HAP-1 (cell line): Measurements from ENCODE around the gene GIMAP6.
"Not testable (repeated sequence)": the region's sequence is repeated elsewhere in the genome, so short reads cannot be mapped to it uniquely, and the experiment has no call there.

Experiments
- DNase-seq, 2 experiments: peaks; one replicate each; pipeline ENCODE4 v3.0.0-alpha.2; 2016 to 2020; ENCODE audit warnings: low spot score in 2 of 2
- H3K27me3 ChIP-seq: fragments of 250-450 bp; sonication (Bioruptor Pico); 2 replicates; pipeline ENCODE4 v1.5.1; 2020; ENCODE audit warnings: low read depth, mild to moderate bottlenecking, moderate library complexity
- H3K36me3 ChIP-seq: fragments of 250-450 bp; sonication (Bioruptor Pico); replicated peaks from 2 replicates; pipeline ENCODE4 v1.5.1; 2020; ENCODE audit warnings: mild to moderate bottlenecking
- H3K4me1 ChIP-seq: fragments of 250-450 bp; sonication (Bioruptor Pico); 2 replicates; pipeline ENCODE4 v1.5.1; 2020; ENCODE audit warnings: mild to moderate bottlenecking
- H3K4me3 ChIP-seq: fragments of 250-450 bp; sonication (Bioruptor Pico); 2 replicates; pipeline ENCODE4 v1.5.1; 2020; ENCODE audit warnings: mild to moderate bottlenecking, moderate library complexity
- H3K9me3 ChIP-seq: fragments of 250-450 bp; sonication (Bioruptor Pico); 2 replicates; pipeline ENCODE4 v1.5.1; 2020; ENCODE audit warnings: mild to moderate bottlenecking, moderate library complexity
- in situ Hi-C: fragments of 300-500 bp; cut with MboI; formaldehyde crosslinking; loops from 3 replicates; pipeline ENCODE4 v1.14.3; 2020; ENCODE audit warnings: low sequenced_read_pairs, inconsistent platforms, mixed read lengths

GIMAP6 gene

DNA sequence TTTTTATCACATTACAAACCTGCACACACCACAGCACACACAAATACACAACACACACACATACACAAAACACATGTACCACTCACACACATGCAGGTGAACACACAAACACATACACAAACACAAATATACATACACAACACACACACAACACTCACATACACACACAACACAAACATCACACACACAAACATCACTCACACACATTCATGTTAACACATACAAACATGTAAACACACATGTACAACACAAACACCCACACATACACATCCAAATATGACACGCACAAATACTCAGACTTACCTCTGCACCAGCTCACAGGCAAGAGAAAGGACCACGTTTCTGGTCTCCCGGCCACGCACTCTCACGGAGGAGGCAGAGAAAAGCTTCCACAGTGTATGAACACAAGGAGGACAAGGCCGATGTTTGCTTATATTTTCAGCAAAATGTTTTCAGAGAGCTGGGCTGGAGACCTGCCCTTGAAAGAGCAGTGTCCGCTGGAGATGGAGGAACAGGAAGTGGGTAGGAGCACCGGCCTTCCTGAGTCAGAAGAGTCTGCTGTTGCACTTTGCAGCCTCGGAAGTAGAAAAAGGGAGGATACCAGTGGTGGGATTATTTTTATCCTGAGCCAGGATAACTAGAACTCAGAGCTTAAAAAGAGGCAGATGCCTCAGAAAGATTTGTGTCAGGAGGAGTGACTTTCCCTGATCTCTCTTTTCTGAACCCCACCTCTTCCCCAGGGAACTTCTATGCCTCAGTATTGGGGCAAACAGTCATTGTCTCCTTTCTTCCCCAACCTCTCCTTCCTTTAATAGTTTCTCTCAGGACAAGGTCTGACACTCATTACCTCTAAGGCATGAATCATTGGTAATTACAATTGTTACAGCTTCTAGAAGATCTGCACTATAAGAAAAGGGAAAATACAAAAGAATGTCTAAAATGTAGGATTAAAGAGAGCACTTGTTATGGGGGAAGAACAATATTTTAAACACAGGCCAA, at the start of gene GIMAP6:
GIMAP6 (minus strand) TSS at position 520 of the 999 bp plus-strand sequence. CDS start 2,243 bp downstream, outside the sequence.
- Histone ChIP-seq H3K9me3 (no peaks in the 10 kb centered on the region), H3K4me3 (no peak within 1 kb of the TSS), H3K27me3 (no peaks in the 10 kb centered on the region), H3K4me1 (no peaks in the 10 kb centered on the region), H3K36me3 (no peaks in the 10 kb centered on the region)
- in situ Hi-C loops, result no loop called here
- no peak for DNase-seq

GRCh38 chr7:150680364-150680763, 48.2 kb upstream of the GIMAP6 start:
- in situ Hi-C loops, H3K4me1 ChIP-seq, H3K36me3 ChIP-seq, H3K4me3 ChIP-seq, DNase-seq, H3K9me3 ChIP-seq, H3K27me3 ChIP-seq: not testable (repeated sequence)

DNA sequence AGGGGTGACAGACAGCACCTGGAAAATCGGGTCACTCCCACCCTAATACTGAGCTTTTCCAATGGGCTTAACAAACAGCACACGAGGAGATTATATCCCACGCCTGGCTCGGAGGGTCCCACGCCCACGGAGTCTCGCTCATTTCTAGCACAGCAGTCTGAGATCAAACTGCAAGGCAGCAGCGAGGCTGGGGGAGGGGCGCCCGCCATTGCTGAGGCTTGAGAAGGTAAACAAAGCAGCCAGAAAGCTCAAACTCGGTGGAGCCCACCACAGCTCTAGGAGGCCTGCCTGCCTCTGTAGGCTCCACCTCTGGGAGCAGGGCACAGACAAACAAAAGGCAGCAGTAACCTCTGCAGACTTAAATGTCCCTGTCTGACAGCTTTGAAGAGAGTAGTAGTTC, 46.4 kb upstream of the GIMAP6 start:
- H3K27me3 ChIP-seq, H3K4me3 ChIP-seq, DNase-seq, H3K36me3 ChIP-seq, H3K9me3 ChIP-seq, H3K4me1 ChIP-seq, in situ Hi-C loops: not testable (repeated sequence)

DNA sequence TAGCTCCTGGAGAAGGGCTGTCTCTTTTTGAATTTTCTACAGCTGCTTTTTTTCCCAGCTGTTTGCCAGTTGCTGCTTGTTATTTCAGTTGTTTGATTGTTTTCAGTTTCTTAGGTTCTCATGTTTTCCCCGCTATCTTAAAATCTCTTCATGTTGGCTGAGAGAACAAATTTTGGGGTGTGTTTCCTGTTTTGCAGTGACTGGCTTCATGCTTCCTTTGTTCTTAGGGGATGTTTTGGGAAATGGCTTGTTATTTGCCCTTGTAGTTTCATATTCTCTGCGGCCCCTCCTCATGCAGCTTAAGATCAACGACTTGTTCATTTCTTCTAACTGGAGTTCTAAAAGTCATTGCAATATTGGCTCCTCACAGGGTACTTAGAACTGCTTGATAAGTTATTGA, 44.7 kb upstream of the GIMAP6 start:
- H3K4me1 ChIP-seq, H3K27me3 ChIP-seq, in situ Hi-C loops, H3K9me3 ChIP-seq, H3K36me3 ChIP-seq, DNase-seq, H3K4me3 ChIP-seq: not testable (repeated sequence)

DNA sequence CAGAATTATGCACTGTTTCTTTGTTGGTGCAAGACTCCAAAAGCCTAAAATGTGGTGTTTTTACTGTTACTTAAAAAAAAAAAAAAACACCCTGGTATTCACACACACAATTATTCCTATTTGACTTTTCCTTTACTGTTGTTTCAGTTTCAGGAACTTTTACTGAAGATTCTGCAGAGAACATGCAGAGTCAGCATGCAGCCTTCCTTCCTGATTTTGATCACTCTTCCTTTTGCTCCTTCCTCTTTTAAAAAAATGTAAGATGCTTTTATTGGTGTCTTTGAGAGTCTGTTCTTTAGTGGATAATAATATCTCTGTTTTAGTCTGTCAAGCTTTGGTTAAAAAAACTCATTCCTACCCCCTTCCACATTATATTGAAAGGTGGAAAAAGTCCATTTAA, 44.1 kb upstream of the GIMAP6 start:
- H3K4me3 ChIP-seq, DNase-seq, H3K27me3 ChIP-seq, H3K4me1 ChIP-seq, H3K36me3 ChIP-seq, H3K9me3 ChIP-seq, in situ Hi-C loops: not testable (repeated sequence)

GRCh38 chr7:150675714-150676113, 43.5 kb upstream of the GIMAP6 start:
- Histone ChIP-seq H3K4me3 (no peak overlapping the region), H3K36me3 (no peaks in the 10 kb centered on the region), H3K9me3 (no peaks in the 10 kb centered on the region), H3K4me1 (no peaks in the 10 kb centered on the region), H3K27me3 (no peaks in the 10 kb centered on the region)
- in situ Hi-C loops, result no loop called here
- DNase-seq, result no peak

DNA sequence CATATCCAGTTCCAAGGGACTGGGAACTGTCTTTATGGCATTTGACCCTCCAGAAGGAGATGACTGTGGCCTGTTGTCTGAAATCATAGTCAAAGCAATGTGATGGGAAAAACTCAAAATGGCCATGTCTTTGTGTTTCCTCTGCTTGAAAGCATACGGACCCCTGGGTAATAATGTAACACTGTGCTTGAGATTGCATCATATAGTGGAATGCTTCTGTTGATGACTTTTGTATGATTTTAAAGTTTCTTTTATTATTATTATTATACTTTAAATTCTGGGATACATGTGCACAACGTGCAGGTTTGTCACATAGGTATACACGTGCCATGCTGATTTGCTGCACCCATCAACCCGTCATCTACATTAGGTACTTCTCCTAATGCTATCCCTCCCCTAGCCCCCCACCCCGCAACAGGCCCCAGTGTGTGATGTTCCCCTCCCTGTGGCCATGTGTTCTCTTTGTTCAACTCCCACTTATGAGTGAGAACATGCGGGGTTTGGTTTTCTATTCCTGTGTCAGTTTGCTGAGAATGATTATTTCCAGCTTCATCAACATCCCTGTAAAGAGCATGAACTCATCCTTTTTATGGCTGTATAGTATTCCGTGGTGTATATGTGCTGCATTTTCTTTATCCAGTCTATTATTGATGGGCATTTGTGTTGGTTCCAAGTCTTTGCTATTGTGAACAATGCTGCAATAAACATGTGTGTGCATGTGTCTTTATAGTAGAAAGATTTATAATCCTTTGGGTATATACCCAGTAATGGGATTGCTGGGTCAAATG, 39.8 kb upstream of the GIMAP6 start:
- H3K4me3 ChIP-seq, H3K4me1 ChIP-seq, in situ Hi-C loops, H3K9me3 ChIP-seq, H3K27me3 ChIP-seq, DNase-seq, H3K36me3 ChIP-seq: not testable (repeated sequence)

GRCh38 chr7:150668977-150669376, 36.8 kb upstream of the GIMAP6 start:
- Histone ChIP-seq H3K36me3 (no peaks in the 10 kb centered on the region), H3K9me3 (no peaks in the 10 kb centered on the region), H3K27me3 (no peaks in the 10 kb centered on the region), H3K4me3 (no peak overlapping the region), H3K4me1 (no peaks in the 10 kb centered on the region)
- DNase-seq, result no peak
- in situ Hi-C loops, result no loop called here

DNA sequence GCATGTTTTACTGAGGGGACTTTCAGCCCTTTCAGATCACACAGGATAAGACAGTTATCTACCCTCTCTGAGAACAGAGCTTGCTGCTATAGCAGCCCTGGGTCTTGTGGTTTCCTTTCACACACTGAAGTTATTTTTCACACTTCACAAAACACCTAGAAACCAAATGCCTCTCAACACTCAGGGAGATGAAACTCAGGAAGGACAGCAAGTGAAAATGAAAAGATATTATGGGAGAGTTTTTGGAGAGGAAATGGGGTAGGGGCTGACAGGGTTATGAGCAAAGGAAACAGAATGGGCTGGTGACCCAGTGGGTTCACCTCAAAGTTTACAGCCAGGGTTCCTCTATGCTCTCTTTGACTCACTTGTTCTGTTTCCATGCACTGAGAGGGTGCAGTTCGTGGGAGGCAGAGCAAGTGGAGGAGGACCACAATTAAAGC, 36.3 kb upstream of the GIMAP6 start:
- no peaks in the 10 kb centered on the region for H3K36me3 ChIP-seq
- in situ Hi-C loops, result no loop called here
- DNase-seq, result no peak
- H3K4me1 ChIP-seq, result no peaks in the 10 kb centered on the region
- no peaks in the 10 kb centered on the region for H3K27me3 ChIP-seq
- no peaks in the 10 kb centered on the region for H3K9me3 ChIP-seq
- H3K4me3 ChIP-seq, result no peak overlapping the region

DNA sequence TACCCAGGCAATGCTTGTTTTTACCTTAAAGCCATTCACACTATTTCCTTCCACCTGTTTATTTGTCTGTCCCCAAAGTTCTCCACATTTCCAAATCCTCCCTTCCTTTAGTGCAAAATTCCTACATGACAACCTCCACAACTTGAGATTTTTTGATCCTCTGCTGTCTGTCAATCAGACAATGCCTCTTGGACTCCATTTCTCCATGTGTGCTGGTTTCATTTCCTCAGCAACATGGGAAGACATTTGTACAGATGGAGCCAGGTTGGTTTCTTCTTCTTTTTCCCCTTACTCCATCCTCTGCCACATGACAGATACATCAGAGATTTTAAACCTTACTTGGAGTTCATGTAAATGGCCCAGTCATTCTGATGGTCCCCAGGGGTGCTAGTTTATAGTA, 34.2 kb upstream of the GIMAP6 start:
- H3K27me3 ChIP-seq, result no peaks in the 10 kb centered on the region
- H3K4me3 ChIP-seq, result no peak overlapping the region
- in situ Hi-C loops, result no loop called here
- no peak for DNase-seq
- H3K4me1 ChIP-seq, result no peaks in the 10 kb centered on the region
- H3K36me3 ChIP-seq, result no peaks in the 10 kb centered on the region
- H3K9me3 ChIP-seq, result no peaks in the 10 kb centered on the region

DNA sequence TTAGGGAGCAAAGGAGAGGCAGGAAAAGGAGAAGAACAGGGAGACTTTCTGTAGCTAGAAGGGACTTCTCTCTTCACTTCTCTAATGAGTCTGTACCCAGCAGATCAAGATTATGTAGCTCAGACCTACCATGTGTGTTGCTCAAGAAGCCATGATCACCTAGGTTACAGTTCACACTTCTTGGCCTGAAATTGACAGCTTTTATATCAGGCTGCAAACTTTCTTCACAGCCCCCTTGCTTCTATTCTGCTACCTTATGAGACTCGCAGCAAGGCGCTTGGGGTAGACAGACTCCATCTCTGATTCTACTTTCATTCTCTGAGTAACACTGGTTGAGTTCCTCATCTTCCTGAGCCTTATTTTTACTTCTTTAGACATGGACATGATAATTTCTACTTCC, 33.7 kb upstream of the GIMAP6 start:
- Histone ChIP-seq H3K4me3 (no peak overlapping the region), H3K9me3 (no peaks in the 10 kb centered on the region), H3K36me3 (no peaks in the 10 kb centered on the region), H3K27me3 (no peaks in the 10 kb centered on the region), H3K4me1 (no peaks in the 10 kb centered on the region)
- in situ Hi-C loops, result no loop called here
- DNase-seq, result no peak

- in situ Hi-C loops, result no loop called here
- no peak overlapping the region for H3K4me3 ChIP-seq
- H3K9me3 ChIP-seq, result no peaks in the 10 kb centered on the region
- H3K4me1 ChIP-seq, result no peaks in the 10 kb centered on the region
- H3K27me3 ChIP-seq, result no peaks in the 10 kb centered on the region
- no peak for DNase-seq
- no peaks in the 10 kb centered on the region for H3K36me3 ChIP-seq
Measured at GRCh38 chr7:150665089-150665748, 33.0 kb upstream of the GIMAP6 start.

DNA sequence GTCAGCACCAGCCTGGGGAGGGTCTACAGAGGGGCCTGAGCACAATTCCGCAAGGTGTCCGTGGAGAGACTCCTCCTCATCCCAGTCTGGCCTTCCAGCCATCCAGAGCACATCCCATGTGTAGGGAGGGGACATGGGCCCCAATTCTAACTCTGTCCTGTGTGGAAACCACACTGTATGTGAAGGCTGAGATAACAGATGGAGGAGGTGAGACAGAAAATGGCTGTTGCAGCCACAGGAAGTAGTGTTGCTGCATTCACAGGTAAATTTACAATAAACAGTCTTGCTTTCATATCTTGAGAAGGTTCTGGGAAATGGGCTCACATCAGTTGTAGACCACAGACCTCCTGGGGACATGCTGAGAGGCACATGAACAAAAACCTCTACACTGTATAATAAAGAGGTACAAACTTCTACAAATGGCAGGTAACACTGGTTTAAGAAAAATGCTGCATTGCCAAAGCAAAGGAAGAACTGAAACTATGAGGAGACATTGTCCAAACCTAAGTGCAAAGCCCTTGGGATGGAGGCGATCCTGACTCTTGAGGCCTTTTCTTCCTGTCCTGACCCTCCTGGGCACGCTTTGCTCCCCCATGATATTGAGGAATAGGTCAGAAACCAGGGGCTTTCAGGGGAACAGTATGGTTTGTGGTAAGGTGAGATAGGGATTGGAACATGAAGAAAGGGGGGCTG, 31.8 kb upstream of the GIMAP6 start:
- DNase-seq, result no peak
- no peak overlapping the region for H3K4me3 ChIP-seq
- H3K4me1 ChIP-seq, result no peaks in the 10 kb centered on the region
- H3K9me3 ChIP-seq, result no peaks in the 10 kb centered on the region
- no peaks in the 10 kb centered on the region for H3K36me3 ChIP-seq
- no peaks in the 10 kb centered on the region for H3K27me3 ChIP-seq
- in situ Hi-C loops, result no loop called here
